ENCODE measurements around the gene IL17RC.

The IL17RC gene

GRCh38 chr3:9913601-9914000 lies 3.3 kb upstream of the IL17RC start:
- Histone ChIP-seq H3K27me3 (ENCODE audit: insufficient read depth, insufficient read length) (peaks cover 11% of the 10 kb centered on the region), H3K9me3 (ENCODE audit: insufficient read depth, low read length) (peaks cover 7% of the 10 kb centered on the region; the same call in 1 of the 2 replicates), H3K4me3 (ENCODE audit: insufficient read length, low read depth) (no peak overlapping the region), H3K4me1 (ENCODE audit: insufficient read depth, insufficient read length) (peaks cover 22% of the 10 kb centered on the region), H3K36me3 (ENCODE audit: insufficient read depth, insufficient read length, low read length) (no peaks in the 10 kb centered on the region), H3K9ac (ENCODE audit: insufficient read length, low read depth) (no peak overlapping the region)
- no peak for DNase-seq (ENCODE audit: low read depth, low spot score)
- no peak for TF ChIP-seq YY1 (IDR thresholded peaks at IDR 0.05; ENCODE audit: insufficient read depth, insufficient read length)
- no peak for TF ChIP-seq ZNF274 (IDR thresholded peaks at IDR 0.05; ENCODE audit: low read depth, low read length)
- no peak for TF ChIP-seq SUZ12 (IDR thresholded peaks at IDR 0.05; ENCODE audit: extremely low read depth, insufficient read depth, insufficient read length)

- H3K4me1 ChIP-seq (ENCODE audit: insufficient read depth, insufficient read length), result peaks cover 22% of the 10 kb centered on the region
- H3K9ac ChIP-seq (ENCODE audit: insufficient read length, low read depth), result peak overlapping the region; percentile 66
- H3K27me3 ChIP-seq (ENCODE audit: insufficient read depth, insufficient read length), result peaks cover 11% of the 10 kb centered on the region
- DNase-seq (ENCODE audit: low read depth, low spot score), result no peak
- no peaks in the 10 kb centered on the region for H3K36me3 ChIP-seq (ENCODE audit: insufficient read depth, insufficient read length, low read length)
- H3K9me3 ChIP-seq (ENCODE audit: insufficient read depth, low read length), result peaks cover 7% of the 10 kb centered on the region; the same call in 1 of the 2 replicates
- no peak overlapping the region for H3K4me3 ChIP-seq (ENCODE audit: insufficient read length, low read depth)
- TF ChIP-seq ZNF274 (IDR thresholded peaks at IDR 0.05; ENCODE audit: low read depth, low read length), result no peak
- no peak for TF ChIP-seq YY1 (IDR thresholded peaks at IDR 0.05; ENCODE audit: insufficient read depth, insufficient read length)
- TF ChIP-seq SUZ12 (IDR thresholded peaks at IDR 0.05; ENCODE audit: extremely low read depth, insufficient read depth, insufficient read length), result no peak
Observed at GRCh38 chr3:9914011-9914410, 2.9 kb upstream of the IL17RC start.

- peaks cover 22% of the 10 kb centered on the region for H3K4me1 ChIP-seq (ENCODE audit: insufficient read depth, insufficient read length)
- no peak for DNase-seq (ENCODE audit: low read depth, low spot score)
- peaks cover 7% of the 10 kb centered on the region; the same call in 1 of the 2 replicates for H3K9me3 ChIP-seq (ENCODE audit: insufficient read depth, low read length)
- no peak for TF ChIP-seq SUZ12 (IDR thresholded peaks at IDR 0.05; ENCODE audit: extremely low read depth, insufficient read depth, insufficient read length)
- H3K36me3 ChIP-seq (ENCODE audit: insufficient read depth, insufficient read length, low read length), result no peaks in the 10 kb centered on the region
- peak overlapping the region; percentile 81 for H3K4me3 ChIP-seq (ENCODE audit: insufficient read length, low read depth)
- peaks cover 11% of the 10 kb centered on the region for H3K27me3 ChIP-seq (ENCODE audit: insufficient read depth, insufficient read length)
- peak overlapping the region; percentile 95 for H3K9ac ChIP-seq (ENCODE audit: insufficient read length, low read depth)
Observed at GRCh38 chr3:9914559-9915253, 2.2 kb upstream of the IL17RC start.

- peaks cover 22% of the 10 kb centered on the region for H3K4me1 ChIP-seq (ENCODE audit: insufficient read depth, insufficient read length)
- DNase-seq (ENCODE audit: low read depth, low spot score), result no peak
- peaks cover 11% of the 10 kb centered on the region for H3K27me3 ChIP-seq (ENCODE audit: insufficient read depth, insufficient read length)
Observed at GRCh38 chr3:9915254-9916141, 1.4 kb upstream of the IL17RC start.

GRCh38 chr3:9916346-9916733 lies 558 bp upstream of the IL17RC start:
- Histone ChIP-seq H3K4me1 (ENCODE audit: insufficient read depth, insufficient read length) (peaks cover 22% of the 10 kb centered on the region), H3K9me3 (ENCODE audit: insufficient read depth, low read length) (peaks cover 7% of the 10 kb centered on the region; the same call in 1 of the 2 replicates), H3K4me3 (ENCODE audit: insufficient read length, low read depth) (peak overlapping the region; percentile 81), H3K27me3 (ENCODE audit: insufficient read depth, insufficient read length) (peaks cover 11% of the 10 kb centered on the region), H3K36me3 (ENCODE audit: insufficient read depth, insufficient read length, low read length) (no peaks in the 10 kb centered on the region), H3K9ac (ENCODE audit: insufficient read length, low read depth) (peak overlapping the region; percentile 70)
- DNase-seq (ENCODE audit: low read depth, low spot score), result no peak
- TF ChIP-seq ZNF274 (IDR thresholded peaks at IDR 0.05; ENCODE audit: low read depth, low read length), result no peak
- TF ChIP-seq SUZ12 (IDR thresholded peaks at IDR 0.05; ENCODE audit: extremely low read depth, insufficient read depth, insufficient read length), result no peak
- TF ChIP-seq YY1 (IDR thresholded peaks at IDR 0.05; ENCODE audit: insufficient read depth, insufficient read length), result no peak

More at GRCh38 chr3:9915254-9916141, 1.4 kb upstream of the IL17RC start:
- peak overlapping the region; percentile 95 for H3K9ac ChIP-seq (ENCODE audit: insufficient read length, low read depth)
- peaks cover 7% of the 10 kb centered on the region; the same call in 1 of the 2 replicates for H3K9me3 ChIP-seq (ENCODE audit: insufficient read depth, low read length)
- no peaks in the 10 kb centered on the region for H3K36me3 ChIP-seq (ENCODE audit: insufficient read depth, insufficient read length, low read length)
- peak overlapping the region; percentile 81 for H3K4me3 ChIP-seq (ENCODE audit: insufficient read length, low read depth)
- TF ChIP-seq YY1 (IDR thresholded peaks at IDR 0.05; ENCODE audit: insufficient read depth, insufficient read length), result no peak

- no peaks in the 10 kb centered on the region for H3K9me3 ChIP-seq (ENCODE audit: insufficient read depth, low read length)
- no peaks in the 10 kb centered on the region for H3K36me3 ChIP-seq (ENCODE audit: insufficient read depth, insufficient read length, low read length)
- H3K27me3 ChIP-seq (ENCODE audit: insufficient read depth, insufficient read length), result peaks cover 11% of the 10 kb centered on the region
- peak overlapping the region; percentile 62 for H3K9ac ChIP-seq (ENCODE audit: insufficient read length, low read depth)
- peaks cover 22% of the 10 kb centered on the region for H3K4me1 ChIP-seq (ENCODE audit: insufficient read depth, insufficient read length)
- H3K4me3 ChIP-seq (ENCODE audit: insufficient read length, low read depth), result no peak overlapping the region
- TF ChIP-seq ZNF274 (IDR thresholded peaks at IDR 0.05; ENCODE audit: low read depth, low read length) (no peak), SUZ12 (IDR thresholded peaks at IDR 0.05; ENCODE audit: extremely low read depth, insufficient read depth, insufficient read length) (no peak), YY1 (IDR thresholded peaks at IDR 0.05; ENCODE audit: insufficient read depth, insufficient read length) (no peak)
- no peak for DNase-seq (ENCODE audit: low read depth, low spot score)
Observed at GRCh38 chr3:9917820-9918219, 922 bp downstream of the IL17RC start.
